ENCODE measurements around the gene SASH1. TPM values are rescaled to one million over a fixed set of nuclear protein-coding genes. Genes with fewer than 3 reads are reported as not detected.

SASH1 gene
- total RNA-seq, 1 donor from 2014 or later: 75.7 TPM

DNA sequence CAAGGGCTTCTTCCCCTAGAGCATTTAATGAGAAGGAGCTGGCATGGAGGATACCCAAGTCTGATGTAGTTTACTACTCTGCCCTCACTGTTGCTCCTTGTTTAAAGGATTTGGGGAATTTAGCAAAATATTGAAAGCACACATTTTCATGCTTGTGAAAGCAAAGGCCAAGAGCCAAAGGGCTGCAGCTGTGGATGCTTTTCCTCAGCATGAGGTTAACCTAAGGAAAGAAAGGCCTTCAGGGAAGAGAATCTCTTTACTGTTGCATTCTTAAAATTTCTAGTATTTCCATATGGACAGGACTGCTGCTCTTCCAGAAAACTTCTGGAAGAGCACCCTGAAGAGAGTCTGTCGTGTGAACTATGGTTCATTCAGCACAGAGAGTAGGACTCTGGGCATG is 45.9 kb upstream of the SASH1 start:
- TF ChIP-seq, protein P1, sequence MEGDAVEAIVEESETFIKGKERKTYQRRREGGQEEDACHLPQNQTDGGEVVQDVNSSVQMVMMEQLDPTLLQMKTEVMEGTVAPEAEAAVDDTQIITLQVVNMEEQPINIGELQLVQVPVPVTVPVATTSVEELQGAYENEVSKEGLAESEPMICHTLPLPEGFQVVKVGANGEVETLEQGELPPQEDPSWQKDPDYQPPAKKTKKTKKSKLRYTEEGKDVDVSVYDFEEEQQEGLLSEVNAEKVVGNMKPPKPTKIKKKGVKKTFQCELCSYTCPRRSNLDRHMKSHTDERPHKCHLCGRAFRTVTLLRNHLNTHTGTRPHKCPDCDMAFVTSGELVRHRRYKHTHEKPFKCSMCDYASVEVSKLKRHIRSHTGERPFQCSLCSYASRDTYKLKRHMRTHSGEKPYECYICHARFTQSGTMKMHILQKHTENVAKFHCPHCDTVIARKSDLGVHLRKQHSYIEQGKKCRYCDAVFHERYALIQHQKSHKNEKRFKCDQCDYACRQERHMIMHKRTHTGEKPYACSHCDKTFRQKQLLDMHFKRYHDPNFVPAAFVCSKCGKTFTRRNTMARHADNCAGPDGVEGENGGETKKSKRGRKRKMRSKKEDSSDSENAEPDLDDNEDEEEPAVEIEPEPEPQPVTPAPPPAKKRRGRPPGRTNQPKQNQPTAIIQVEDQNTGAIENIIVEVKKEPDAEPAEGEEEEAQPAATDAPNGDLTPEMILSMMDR (IDR thresholded peaks at IDR 0.05): no peak
- no peaks in the 10 kb centered on the region for H3K36me3 Mint-ChIP-seq (ENCODE audit: unreplicated experiment)
- H3K27ac Mint-ChIP-seq (ENCODE audit: unreplicated experiment): peak overlapping the region; percentile 92
- DNase-seq (ENCODE audit: extremely low spot score, unreplicated experiment): no peak
- H3K27me3 Mint-ChIP-seq (ENCODE audit: unreplicated experiment): no peaks in the 10 kb centered on the region
- H3K4me3 Mint-ChIP-seq (ENCODE audit: unreplicated experiment): peak overlapping the region; percentile 38
- H3K4me1 Mint-ChIP-seq (ENCODE audit: unreplicated experiment): peaks cover 76% of the 10 kb centered on the region
- no peaks in the 10 kb centered on the region for H3K9me3 Mint-ChIP-seq (ENCODE audit: unreplicated experiment)

DNA sequence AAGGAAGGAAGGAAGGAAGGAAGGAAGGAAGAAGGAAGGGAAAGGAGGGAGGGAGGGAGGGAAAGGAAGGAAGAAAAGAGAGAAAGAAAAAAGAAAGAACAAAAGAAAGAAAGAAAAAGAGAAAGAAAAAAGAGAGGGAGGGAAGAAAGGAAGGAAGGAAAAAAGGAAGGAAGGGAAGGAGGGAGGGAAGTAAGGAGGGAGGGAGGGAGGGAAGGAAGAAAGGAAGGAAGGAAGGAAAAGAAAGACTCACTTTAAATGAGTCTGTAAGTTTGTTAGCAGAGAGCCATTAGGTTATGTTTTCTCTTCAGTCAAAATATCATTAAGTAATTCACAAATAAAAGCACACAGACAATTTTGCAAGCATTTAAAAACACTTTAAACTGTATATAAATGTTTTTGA is 44.0 kb upstream of the SASH1 start:
- H3K36me3 Mint-ChIP-seq (ENCODE audit: unreplicated experiment): no peaks in the 10 kb centered on the region
- H3K4me3 Mint-ChIP-seq (ENCODE audit: unreplicated experiment): no peak overlapping the region
- H3K9me3 Mint-ChIP-seq (ENCODE audit: unreplicated experiment): no peaks in the 10 kb centered on the region
- peaks cover 57% of the 10 kb centered on the region for H3K4me1 Mint-ChIP-seq (ENCODE audit: unreplicated experiment)
- DNase-seq (ENCODE audit: extremely low spot score, unreplicated experiment): no peak
- TF ChIP-seq, protein P1 (IDR thresholded peaks at IDR 0.05): no peak
- H3K27me3 Mint-ChIP-seq (ENCODE audit: unreplicated experiment): no peaks in the 10 kb centered on the region
- no peak overlapping the region for H3K27ac Mint-ChIP-seq (ENCODE audit: unreplicated experiment)

DNA sequence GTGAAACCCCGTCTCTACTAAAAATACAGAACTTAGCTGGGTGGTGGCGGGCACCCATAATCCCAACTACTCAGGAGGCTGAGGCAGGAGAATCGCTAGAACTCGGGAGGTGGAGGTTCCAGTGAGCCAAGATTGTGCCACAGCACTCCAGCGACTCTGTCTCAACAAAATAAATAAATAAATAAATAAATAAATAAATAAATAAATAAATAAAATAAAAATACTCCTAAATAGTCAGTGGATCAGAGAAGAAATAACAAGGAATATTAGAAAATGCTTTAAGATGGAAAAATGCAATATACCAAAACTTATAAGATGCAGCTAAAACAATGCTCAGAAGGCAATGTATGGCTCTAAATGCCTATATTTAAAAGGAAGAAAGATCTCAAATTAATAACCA is 39.0 kb upstream of the SASH1 start:
- Mint-ChIP-seq H3K4me3 (ENCODE audit: unreplicated experiment) (no peak overlapping the region), H3K36me3 (ENCODE audit: unreplicated experiment) (no peaks in the 10 kb centered on the region), H3K27me3 (ENCODE audit: unreplicated experiment) (no peaks in the 10 kb centered on the region), H3K27ac (ENCODE audit: unreplicated experiment) (no peak overlapping the region), H3K4me1 (ENCODE audit: unreplicated experiment) (peaks cover 39% of the 10 kb centered on the region), H3K9me3 (ENCODE audit: unreplicated experiment) (no peaks in the 10 kb centered on the region)
- DNase-seq (ENCODE audit: extremely low spot score, unreplicated experiment): no peak
- TF ChIP-seq, protein P1 (IDR thresholded peaks at IDR 0.05): no peak

DNA sequence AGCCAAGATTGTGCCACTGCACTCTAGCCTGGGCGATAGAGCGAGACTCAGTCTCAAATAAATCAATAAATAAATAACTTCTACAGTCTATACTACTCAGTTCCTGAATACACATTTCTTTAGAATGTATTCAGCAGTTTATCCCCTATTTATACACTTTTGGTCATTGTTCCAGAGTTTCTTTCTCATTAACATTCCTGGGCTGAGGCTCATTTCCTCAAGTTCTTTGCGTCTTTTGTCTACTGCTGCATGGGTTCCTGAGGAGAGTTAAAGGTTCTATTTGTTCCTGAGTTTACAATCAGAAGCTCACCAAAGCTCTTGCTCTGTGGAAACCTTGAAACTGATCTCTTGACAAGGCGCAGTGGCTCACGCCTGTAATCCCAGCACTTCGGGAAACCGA is 37.7 kb upstream of the SASH1 start:
- H3K27me3 Mint-ChIP-seq (ENCODE audit: unreplicated experiment): no peaks in the 10 kb centered on the region
- H3K36me3 Mint-ChIP-seq (ENCODE audit: unreplicated experiment): no peaks in the 10 kb centered on the region
- no peaks in the 10 kb centered on the region for H3K9me3 Mint-ChIP-seq (ENCODE audit: unreplicated experiment)
- DNase-seq (ENCODE audit: extremely low spot score, unreplicated experiment): no peak
- H3K4me3 Mint-ChIP-seq (ENCODE audit: unreplicated experiment): no peak overlapping the region
- peaks cover 33% of the 10 kb centered on the region for H3K4me1 Mint-ChIP-seq (ENCODE audit: unreplicated experiment)
- no peak overlapping the region for H3K27ac Mint-ChIP-seq (ENCODE audit: unreplicated experiment)
- TF ChIP-seq, protein P1 (IDR thresholded peaks at IDR 0.05): no peak

DNA sequence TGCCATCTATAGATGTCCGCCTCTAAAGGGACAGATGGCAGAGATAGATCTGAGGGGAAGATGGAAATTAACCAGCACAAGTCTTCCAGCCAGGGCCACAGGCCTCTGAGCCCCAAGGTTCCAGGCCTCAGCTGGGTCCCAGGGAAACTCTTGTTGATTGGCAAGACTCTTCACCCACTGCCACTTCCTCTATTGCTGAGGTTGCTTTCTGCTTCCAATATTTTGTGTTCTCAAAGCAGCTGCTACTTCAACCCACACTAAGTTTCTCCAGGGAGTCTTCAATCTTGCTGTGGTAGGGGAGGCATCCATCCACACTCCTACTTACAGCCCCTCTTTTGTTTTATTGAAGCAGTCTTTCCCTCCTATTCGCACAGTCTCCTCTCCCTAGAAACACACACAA is 36.4 kb upstream of the SASH1 start:
- H3K36me3 Mint-ChIP-seq (ENCODE audit: unreplicated experiment): no peaks in the 10 kb centered on the region
- H3K4me1 Mint-ChIP-seq (ENCODE audit: unreplicated experiment): peaks cover 24% of the 10 kb centered on the region
- no peak for DNase-seq (ENCODE audit: extremely low spot score, unreplicated experiment)
- H3K4me3 Mint-ChIP-seq (ENCODE audit: unreplicated experiment): no peak overlapping the region
- TF ChIP-seq, protein P1 (IDR thresholded peaks at IDR 0.05): no peak
- H3K27ac Mint-ChIP-seq (ENCODE audit: unreplicated experiment): peak overlapping the region; percentile 82
- no peaks in the 10 kb centered on the region for H3K27me3 Mint-ChIP-seq (ENCODE audit: unreplicated experiment)
- H3K9me3 Mint-ChIP-seq (ENCODE audit: unreplicated experiment): no peaks in the 10 kb centered on the region

Data from osteocyte (in vitro differentiated cells).